NOMO-1 treated with dmso at 0.1 percent for 144 hours (cell line): ENCODE results near the gene C3orf22.
"Not testable (repeated sequence)": the region's sequence is repeated elsewhere in the genome, so short reads cannot be mapped to it uniquely, and the experiment has no call there.

Experiments used
- DNase-seq: peaks from one replicate; lab custom pipeline; 2025; ENCODE audit not compliant: unreplicated experiment; lab: John Stamatoyannopoulos, UW

The C3orf22 gene, protein sequence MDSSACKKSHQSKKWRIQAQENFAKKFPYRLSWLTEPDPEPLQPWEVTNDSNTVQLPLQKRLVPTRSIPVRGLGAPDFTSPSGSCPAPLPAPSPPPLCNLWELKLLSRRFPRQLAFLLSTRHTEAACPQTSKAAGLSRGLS

DNA sequence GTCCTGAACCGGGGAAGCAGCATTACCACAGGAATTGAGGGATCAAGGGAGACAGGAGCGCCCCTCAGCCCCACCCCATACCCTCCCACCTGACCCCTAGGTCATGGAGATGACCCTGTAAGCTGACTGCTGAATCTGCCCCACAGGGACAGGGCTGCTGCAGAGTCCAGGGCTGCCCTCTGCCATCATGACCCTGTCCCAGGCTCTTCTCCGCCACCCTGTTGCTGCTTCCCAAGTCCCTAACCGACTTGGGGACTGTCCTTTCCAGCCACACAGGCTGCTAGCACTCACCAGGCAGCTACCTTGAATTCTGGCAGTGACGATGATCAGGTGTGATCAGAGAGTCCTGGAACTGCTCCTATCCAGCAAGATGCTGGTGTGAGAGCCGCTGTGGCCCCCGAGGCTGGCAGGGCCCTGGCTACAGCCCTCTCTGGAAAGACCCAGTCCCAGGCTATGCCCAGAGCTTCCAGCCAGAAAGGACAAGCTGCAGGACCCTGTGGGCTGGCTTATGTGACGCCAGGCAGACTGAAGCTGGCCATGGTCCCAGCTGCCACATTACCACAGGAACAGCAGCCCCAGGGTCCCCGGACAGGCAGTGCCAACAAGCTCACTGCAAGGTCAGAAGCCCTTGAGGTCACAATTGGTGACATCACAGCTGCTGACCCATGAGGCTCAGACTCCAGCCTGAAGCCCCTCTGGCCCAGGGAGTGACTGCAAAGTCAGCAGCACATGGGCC is at the start of gene C3orf22:
Gene C3orf22, minus strand, starts transcription at position 597 of the 736 bp plus-strand sequence. CDS start 5,542 bp downstream, outside the sequence.
- DNase-seq = no peak

DNA sequence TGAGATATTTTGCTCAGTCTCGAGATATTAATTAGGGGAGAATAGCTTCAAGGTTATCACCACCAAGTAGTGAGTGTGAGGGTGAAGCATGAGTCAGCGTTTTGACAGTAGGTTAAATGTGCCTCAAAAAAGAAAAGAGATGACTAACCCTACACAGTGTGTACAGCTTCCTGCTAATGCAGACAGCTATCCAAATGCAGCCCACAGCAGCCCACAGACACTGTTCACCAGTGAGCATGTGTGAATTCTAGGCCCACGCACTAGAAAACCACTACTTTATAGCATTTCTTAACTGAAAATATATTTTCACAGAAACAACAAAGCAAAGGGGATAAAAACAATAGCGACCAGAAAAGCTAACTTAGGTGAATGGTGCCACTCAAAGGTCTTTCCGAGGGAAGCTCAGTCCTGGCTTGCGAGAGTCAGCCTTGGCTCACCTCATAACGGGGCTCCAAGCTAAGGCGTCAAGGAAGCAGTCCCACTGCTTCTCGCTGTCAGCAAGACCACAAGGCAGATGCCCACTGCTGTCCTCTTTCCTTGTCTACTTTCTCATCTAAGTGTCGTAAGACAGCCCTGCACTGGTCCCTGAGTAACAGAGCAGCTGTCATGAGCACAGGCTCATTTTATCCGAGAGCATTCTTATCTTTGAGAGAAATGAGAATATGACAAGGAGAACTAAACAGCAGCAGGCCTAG is 48.6 kb upstream of the C3orf22 start:
- peak; percentile 28 for DNase-seq

DNA sequence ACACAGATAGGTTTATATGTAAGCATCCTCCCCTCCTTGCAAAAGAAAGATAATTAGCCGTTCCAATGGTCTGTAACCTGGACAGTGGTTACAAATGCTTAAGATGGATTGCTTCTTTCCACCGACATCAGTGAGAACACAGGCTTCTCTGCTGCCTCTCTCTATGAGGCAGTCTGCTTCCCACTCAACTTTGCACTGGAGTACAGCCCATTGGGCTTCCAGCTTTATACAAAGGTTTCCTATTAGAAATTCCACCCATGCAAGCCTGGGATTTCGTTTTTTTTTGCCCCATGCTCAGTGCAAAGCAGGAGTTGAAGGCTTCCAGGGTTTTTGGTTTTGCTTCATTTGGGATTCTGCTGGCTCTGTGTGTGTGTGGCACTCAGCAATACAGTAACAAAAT is 47.3 kb upstream of the C3orf22 start:
- DNase-seq = no peak

DNA sequence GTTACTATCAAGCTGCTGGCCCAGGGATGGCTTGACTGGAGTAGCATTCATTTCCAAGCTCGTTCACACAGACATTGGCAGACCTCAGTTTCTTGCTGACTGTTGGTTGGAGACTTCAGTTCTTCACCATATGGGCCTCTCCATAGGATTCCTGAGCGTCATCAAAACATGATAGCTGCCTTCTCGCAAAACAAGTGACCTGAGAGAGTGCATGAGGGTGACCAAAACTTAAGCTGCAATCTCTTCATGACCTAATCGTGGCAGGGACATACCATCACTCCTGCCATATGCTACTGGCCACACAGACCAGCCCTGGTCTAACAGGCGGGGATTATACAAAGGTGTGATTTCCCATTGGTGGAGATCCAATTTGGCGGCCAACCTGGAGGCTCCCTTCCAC is 46.0 kb upstream of the C3orf22 start:
- DNase-seq = no peak

DNA sequence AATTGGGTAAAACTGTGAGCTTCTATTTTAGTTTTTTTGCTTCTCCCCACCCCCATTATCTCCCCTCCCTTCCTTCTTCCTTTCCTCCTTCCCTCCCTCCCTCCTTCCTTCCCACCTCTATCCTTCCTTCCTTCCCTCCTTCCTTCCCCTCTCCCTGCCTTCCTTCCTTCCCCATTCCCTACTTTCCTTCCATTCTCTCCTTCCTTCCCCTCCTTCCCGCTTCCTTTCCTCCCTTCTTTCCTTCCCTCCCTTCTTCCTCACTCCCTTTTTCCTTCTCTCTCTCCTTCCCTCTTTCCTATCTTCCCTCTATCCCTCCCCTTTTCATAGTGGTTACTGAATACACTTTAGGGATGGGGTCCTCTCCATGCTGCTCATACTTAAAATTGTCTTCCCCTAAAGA is 40.4 kb upstream of the C3orf22 start:
- DNase-seq = no peak

DNA sequence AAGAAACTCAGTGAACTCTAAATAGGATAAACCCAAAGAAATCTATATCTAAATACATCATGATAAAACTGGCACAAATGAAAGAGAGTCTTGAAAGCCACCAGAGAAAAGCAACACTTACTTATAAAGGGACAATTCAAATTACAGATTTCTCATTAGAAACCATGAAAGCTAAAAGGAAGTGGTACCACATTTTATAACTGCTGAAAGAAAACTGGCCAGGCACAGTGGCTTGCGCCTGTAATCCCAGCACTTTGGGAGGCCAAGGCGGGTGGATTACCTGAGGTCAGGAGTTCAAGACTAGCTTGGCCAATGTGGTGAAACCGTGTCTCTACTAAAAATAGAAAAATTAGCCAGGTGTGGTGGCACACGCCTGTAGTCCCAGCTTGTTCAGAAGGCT is 36.7 kb upstream of the C3orf22 start:
- DNase-seq = not testable (repeated sequence)

DNA sequence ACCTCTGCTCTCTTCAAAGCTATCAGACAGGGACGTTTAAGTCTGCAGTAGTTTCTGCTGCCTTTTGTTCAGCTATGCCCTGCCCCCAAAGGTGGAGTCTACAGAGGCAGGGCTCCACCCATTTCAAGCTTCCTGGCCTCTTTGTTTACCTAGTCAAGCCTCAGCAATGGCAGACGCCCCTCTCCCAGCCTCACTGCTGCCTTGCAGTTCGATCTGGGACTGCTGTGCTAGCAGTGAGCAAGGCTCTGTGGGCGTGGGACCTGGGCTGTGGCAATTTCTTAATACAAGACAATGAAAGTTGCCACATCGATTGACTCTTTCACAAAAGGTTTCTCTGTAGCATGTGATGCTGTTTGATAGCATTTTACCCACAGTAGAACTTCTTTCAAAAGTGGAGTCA is 32.8 kb upstream of the C3orf22 start:
- not testable (repeated sequence) for DNase-seq

DNA sequence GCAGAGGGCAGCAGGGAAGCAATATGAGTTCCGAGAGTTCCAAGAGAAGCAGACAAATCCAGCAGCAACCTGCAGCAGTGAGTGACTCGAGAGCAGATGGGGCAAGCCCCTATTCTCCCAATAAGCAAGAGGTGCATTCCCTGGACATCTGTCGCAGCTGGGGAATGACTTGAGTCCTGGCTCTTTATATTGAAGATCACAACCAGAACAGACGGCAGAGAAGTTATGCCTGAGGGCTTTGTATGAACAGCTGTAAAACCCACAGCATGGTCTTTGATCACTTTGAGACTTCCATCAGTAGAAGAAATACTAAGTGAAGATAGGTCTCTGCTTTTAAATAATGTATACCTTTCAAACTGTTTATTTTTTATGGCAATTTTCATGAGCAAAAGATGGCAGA is 23.6 kb upstream of the C3orf22 start:
- no peak for DNase-seq

DNA sequence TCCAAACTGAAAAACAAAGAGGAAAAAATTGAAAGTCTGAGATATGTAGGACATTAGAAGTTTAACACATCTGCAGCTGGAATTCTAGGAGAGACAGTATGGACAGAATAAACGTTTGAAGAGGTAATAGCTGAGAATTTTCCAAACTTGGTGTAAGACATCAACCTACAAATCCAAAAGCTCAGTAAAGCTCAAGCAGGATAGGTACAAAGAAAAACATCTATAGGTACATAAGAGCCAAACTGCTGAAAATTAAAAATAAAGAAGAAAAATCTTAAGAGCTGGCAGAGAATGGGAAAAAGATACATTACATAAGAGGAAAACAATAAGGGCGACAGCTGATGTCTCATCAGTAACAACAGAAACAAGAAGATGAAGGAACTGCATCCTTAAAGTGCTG is 22.8 kb upstream of the C3orf22 start:
- no peak for DNase-seq

DNA sequence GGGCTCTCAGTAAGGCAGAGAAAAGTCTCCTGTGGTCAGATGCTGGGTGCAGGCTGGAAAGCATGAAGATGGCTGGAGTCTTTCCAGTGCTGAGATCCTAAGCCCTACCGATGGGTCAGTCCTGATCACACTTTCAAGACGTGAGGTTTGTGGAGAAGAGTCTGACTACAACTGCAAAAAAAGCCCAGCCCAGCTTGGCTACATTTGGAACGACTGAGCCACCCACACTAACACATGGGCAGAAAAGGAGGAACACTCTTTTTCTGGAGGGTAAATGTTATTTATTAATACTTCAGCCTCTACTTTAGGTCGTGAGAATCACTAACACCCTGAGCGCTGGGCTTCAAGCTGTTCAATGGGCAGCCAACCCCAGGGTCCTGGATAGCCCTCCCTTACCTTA is 22.0 kb upstream of the C3orf22 start:
- no peak for DNase-seq

DNA sequence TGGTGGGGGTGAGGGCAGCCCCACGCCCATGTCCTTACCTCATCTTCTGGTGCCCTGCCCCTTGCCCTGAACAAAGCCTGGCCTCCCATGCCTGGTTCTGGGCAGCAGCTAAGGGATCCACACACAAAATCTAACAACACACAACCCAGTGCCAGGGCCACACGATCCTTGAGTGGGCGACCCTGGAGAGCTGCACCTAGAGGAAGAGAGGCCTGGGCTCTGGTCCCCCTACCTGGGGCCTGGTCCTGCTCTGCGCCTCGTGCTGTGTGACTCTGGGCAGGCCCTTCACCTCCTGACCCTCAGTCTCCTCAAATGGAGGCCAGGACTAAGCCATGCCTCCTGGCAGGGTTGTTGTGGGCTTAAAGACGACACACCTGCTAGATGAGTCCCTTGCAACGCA is 20.0 kb upstream of the C3orf22 start:
- no peak for DNase-seq

DNA sequence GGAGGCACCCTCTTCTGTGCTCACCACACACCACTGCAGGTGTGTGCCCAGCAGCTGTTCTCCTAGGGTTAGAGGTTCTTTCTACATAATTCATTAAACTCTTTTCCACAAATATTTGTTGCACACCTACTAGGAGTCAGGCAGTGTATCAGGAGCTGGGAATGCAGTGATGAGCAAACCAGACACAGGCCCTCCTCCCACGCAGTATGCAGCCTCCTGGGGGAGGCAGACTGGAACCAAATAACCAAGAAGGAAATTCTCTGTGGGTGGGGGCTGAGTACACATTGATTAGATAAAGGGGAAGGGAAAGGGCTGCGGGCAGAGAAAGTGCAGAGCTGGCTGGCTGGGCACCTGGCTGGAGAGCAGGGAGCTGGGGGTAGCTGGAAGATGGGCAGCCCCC is 18.5 kb upstream of the C3orf22 start:
- DNase-seq = no peak

DNA sequence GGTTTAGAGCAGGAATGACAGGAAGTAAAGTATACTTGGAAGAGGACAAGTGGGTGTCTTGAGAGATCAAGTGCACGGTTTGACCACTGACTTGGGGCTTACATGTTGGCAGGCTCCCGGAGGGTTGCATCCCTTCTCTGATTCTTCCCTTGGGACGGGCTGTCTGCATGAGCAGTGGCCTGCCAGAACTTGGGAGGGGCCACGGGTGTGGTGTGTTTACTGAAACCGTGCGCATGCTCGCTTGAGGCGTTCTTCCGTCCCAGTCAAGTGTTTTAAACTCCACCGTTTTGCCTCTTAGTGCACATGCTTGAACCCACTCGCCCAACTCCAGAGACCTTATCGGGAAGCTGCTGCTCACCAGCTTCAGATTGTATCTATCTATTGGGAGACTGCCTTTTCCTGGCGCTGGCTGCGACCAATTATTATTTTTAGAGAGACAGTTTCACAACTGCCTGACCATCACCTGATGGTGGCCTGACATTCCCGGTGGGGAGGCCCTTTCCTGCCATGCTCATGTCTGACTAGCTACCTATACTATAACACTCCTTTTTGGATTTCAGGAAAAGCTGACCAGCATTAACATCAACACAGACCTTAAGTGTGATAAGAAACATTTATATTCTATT is 14.9 kb upstream of the C3orf22 start:
- DNase-seq = no peak

DNA sequence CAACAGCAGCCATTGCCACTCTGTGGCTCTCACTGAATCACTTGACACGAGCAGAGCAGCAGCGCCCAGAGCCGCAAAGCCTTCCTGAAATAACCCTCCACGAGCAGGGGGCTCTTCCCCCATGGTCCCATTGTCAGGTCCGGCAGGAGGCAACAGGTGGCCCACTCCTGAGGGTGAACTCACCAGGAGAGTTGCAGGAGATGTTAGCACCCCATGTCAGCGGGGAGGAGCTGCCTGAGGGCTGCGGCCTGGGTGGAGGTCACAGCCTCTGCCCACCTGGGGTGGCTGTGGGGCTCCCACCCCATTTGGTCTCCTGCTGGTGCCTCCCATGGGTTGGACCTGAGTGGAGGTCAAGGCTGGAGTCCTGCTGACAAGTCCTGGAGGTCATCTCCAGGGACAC is 12.3 kb upstream of the C3orf22 start:
- no peak for DNase-seq

DNA sequence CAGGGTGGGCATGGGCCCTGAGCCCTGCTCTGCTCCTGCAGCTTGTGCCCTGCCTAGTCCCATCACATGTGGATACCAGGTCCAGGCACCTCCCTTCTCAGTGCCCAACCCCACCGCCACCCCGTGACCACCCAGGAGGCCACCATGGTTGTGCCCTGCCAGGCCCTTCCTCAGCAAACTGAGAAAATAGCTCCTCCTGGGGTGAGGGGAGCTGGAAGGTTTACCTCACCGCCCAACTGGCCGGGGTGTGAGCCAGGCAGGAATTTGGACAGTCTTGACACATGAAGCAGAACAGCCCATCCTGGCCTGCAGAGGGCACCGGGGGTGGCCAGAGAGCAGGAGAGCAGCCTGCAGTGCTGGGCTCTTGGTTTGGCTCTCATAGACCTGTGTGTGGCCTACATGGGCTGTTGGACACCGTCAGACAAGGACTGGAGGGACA is 11.4 kb upstream of the C3orf22 start:
- no peak for DNase-seq

DNA sequence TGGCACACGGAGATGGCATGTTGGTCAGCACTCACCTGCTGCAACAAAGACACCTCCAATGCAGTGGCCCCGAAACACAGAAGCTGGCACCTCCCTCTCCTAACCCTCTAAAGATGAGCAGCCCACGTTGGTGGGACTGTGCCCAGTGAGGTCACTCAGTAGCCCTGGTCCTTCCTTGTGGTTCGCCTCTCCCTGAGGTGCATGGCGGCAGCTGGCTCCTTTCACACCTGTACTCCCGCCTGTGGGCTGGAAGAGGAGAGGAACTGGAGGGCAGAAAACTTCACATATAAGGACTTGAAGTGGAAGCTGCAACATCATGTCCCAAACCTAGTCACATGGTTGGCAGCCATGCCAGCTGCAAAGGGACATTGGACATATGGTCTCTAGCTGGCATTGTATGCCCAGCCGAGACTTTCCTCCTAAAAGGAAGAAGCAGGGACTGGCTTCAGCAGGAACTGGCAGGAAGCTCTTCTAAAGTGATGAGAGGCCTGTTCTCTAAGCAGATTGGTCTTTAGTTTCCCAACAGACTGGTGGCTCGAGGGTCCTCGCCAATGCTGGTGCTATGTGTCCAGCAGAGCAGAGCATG is 10.8 kb upstream of the C3orf22 start:
- no peak for DNase-seq

DNA sequence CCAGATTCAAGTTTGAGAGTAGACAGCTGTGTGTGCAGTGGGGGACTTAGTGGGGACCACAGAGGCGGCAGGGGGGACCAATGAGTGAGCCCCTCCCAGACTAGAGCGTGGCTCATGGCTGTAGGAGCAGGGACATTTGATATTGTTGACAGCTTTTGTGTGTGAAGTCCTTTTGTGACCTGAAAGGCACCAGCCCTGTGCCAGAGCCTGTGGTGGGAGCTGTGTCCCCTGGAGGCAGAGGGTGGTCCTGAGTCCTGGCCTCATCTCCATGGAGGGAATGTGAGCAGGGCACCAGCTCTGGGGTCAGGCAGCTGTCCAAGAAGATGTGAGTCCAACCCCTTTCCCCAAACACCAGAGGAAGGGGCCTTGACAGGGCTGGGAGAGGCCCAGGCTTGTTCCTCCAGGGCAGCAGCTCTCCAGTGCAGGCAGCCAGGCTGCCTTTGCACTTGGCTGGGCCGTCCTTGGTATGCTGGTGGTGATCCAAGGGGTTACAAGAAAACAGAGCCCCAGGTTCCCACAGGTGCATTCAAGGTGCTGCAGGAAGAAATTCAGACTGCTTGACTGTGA is 10.1 kb upstream of the C3orf22 start:
- DNase-seq = no peak

DNA sequence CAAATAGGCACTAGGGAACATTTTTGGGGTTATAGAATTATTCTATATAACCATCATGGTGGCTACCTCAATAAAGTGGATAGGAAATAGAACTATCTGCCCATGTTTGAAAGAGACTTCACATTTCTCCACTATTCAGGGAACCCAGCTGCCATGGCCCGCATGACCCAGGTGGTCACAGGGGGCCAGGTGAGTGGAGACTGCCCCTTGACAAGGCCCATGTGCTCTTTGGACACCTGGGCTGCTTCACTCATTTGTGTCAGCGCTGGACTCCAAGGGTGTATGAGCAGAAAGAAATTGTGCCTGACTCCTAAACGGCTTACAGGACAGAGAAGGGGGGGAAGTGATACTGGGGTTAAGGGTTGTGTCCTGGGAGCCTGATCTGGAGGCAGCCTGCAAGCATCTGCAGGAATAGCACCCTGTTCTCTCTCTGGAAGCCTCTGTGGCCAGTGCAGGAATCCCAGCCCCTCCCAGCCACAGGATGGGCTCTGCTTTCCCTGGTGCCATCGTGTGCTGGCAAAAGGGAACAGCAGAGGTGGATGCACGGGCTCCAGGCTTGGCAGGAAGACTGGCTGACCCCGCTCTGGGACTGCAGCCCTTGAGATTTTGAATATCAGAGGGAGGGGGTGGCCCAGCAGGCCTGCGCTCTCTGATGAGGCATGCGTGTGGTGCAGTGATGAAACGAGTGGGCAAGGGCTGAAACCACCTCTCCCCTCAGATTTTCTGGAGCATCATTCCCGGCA is 9.1 kb upstream of the C3orf22 start:
- no peak for DNase-seq

DNA sequence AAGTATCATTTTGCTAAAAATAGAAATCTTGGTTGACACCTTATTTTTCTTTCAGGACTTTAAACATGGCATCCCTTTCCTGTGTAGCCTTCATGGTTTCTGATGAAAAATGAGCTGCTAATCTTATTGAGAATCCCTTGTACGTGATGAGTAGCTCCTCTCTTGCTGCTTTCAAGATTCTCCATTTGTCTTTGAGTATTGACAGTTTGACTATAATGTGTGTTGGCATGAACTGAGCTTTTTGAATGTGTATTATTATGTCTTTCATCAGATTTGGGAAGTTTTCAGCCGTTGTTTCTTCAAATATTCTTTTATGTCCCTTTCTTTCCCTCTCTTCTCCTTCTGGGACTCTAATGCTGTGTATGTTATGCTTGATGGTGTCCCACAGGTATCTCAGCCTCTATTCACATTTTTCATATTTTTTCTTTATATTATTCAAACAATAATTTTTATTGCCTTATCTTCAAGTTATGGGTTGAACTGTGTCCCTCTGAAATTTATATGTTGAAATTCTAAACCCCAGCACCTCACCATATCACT is 4.1 kb upstream of the C3orf22 start:
- DNase-seq = no peak

DNA sequence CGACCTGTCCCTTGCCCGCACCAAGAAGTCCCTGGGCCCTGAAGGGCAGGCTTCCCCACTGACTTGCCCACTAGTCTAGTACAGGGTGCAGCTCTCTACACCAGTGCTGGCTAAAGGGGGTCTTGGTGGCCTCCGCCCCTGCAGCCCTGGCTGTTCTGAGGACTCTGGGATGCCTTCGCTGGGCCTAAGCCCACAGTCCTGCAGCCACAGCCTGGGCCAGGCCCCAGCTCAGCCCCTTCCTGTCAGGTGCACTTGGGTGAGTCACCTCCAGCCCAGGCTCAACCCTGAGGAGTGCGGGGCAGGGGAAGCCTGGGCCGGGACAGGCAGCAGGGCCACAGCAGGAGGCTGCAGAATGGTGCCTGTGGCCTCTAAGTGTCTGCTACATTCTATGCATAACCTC is 971 bp downstream of the C3orf22 start:
- no peak for DNase-seq
